ENCODE results near the gene FIP1L1.

Gene FIP1L1

GRCh38 chr4:53501561-53501960 is 124.1 kb downstream of the FIP1L1 start:
- no peak for DNase-seq (ENCODE audit: low read depth)

- DNase-seq (ENCODE audit: low read depth): no peak
Measured at GRCh38 chr4:53502094-53502493, 124.7 kb downstream of the FIP1L1 start.

GRCh38 chr4:53505947-53506346 is 128.5 kb downstream of the FIP1L1 start:
- DNase-seq (ENCODE audit: low read depth): no peak

GRCh38 chr4:53507058-53507457 is 129.6 kb downstream of the FIP1L1 start:
- no peak for DNase-seq (ENCODE audit: low read depth)

- DNase-seq (ENCODE audit: low read depth): no peak
Measured at GRCh38 chr4:53507671-53508286, 130.3 kb downstream of the FIP1L1 start.

GRCh38 chr4:53508446-53508845 is 131.0 kb downstream of the FIP1L1 start:
- DNase-seq (ENCODE audit: low read depth): no peak

- DNase-seq (ENCODE audit: low read depth): no peak
Measured at GRCh38 chr4:53510321-53510720, 132.9 kb downstream of the FIP1L1 start.
